GM19239 (cell line): Measurements from ENCODE around the gene BPIFB3.

ENCODE experiments used
- DNase-seq: peaks from one replicate; pipeline ENCODE4 v3.0.0; 2011; ENCODE audit warnings: low spot score; ENCODE audit not compliant: insufficient read length
- FAIRE-seq: peaks from 2 replicates; lab custom pipeline; 2011; peaks lifted over from hg19 to GRCh38; lab: Jason Lieb, UNC

The BPIFB3 gene

DNA sequence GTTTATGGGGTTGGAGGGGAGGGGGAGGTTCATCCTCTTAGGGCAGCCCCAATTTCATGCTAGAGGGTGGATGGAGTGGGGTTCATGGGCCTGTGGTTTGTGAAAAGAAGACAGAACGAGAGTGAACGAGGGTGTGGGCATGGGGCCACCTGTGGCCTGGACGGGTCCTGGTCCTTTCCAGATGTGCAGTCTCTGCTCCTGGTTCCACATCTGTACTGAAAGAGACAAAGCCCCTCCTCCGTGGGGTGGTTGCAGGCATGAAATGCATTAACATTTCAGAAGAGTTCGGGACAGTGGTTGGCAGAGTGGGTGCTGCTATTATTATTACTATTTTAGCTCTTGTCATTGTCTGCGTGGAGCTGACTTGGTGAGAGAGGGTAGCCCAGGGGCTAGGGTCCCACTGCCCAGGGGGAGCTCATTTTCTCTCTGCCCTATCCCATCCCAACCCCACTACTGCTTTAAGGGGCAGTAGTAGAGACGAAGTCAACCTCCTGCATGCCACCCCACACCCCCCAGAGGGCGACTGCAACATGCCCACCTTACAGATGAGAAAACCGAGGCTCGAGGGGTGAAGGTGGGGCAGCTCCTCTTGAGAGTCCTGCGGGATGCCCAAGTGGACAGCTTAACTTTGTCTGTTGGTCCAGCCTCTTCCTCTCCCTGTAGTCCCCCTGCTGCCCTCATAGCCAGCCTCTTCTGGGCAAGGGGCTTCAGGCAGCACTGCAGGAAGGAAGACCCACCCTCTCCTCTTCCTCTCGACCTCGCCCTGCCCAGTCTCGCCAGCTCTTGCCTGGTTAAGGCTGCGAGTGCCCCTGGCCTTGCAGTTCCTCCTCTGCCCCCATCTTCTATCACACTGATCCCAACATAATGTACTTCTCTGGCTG lies 37.8 kb upstream of the BPIFB3 start:
- FAIRE-seq (no peak), DNase-seq (no peak)

DNA sequence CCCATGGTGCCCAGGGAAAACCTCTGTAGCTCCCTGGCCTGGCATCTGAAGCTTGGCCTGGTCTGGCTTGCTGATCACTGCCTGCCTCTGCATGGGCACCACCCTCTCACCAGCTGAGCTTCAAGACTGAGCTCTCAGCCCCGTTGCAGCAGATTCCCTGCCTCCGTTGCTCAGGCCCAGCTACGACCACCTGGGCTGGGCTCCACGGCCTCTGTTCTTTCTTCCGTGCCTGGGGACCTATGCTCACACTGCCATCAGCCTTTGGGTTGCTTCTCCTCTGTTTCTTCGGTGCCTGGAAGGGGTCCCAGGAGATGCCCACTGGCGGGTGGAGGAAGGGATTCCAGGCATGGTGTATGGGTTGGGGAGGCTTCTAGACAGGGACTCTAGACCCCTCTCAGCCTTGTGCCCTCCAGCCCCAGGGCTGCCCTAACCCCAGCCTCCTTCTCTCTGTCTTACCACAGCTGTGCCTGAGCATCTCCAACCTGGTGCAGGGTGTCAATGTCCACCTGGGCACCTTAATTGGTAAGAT lies 37.1 kb upstream of the BPIFB3 start:
- DNase-seq (no peak), FAIRE-seq (no peak)

DNA sequence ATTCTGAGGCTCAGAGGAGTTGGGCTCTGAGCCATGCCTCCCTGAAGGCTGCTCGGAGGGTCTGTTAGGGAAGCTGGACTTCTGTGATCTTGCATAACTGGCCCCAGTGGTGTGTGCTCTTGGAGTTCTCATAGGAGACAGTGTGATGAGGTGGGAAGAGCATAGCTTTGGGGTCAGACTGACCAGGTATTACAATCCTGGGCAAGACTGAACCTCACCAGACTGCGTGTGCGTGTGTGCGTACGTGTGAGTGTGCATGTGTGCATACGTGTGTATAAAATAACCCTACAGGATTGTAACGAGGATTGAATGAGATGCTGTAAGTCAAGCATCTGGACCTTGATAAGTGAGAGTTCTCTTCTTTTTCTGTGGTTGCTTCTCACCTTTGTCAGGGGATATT lies 36.2 kb upstream of the BPIFB3 start:
- no peak for FAIRE-seq
- no peak for DNase-seq

DNA sequence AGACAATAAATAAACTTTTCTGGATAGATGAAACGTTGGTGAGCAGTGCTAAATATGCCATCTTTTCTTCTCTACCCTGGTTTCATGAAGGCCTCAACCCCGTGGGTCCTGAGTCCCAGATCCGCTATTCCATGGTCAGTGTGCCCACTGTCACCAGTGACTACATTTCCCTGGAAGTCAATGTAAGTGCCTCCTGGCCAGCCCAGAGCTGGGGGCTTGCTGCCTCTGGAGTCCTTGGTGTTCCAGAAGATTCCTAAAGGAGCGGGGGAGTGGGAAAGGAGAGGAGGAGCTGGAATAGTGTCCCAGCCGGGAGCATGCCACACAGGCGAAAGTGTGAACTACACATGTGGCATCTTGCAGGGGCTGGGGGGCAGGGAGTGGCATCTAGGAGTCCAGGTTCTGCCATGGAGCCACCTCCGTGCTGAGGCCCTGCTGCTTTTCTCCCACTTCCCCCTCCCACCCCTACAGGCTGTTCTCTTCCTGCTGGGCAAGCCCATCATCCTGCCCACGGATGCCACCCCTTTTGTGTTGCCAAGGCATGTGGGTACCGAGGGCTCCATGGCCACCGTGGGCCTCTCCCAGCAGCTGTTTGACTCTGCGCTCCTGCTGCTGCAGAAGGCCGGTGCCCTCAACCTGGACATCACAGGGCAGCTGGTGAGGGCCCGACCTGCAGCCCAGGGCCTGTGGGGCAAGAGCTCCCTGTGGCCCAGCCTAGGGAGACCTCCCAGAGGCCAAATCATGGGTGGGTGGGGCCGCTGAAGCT lies 35.4 kb upstream of the BPIFB3 start:
- DNase-seq: no peak
- FAIRE-seq: no peak

DNA sequence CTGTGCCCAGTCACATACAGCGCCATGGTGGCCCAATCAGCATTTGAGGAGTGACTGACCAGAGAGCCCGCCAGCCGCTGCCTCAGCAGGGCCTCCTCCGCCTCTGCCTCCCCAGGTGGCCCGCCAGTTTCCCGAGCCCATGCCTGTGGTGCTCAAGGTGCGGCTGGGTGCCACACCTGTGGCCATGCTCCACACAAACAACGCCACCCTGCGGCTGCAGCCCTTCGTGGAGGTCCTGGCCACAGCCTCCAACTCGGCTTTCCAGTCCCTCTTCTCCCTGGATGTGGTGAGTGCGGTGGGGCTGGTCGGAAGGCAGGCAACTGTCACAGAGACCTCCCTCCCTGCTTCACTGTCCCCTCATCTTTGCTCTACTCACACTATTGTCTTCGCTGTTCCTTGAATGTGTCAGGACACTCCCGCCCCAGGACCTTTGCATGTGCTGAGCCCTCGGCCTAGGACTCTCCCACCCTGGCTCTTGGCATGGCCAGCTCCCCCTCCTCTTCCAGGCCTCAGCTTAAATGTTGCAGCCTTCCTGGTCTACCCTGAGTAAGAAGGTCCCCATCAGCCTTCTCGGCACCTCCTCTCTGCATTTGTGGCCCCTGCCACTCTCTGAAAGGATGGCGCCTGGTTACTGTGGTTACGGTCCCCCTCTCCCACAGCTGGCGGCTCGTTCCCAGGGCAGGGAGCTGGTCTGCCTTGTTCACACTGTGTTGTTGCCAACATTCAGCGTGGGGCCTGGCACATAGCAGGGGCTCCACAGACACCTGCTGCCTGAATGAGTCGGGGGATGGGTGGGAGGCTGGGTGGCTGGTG lies 34.0 kb upstream of the BPIFB3 start:
- DNase-seq (no peak), FAIRE-seq (no peak)

DNA sequence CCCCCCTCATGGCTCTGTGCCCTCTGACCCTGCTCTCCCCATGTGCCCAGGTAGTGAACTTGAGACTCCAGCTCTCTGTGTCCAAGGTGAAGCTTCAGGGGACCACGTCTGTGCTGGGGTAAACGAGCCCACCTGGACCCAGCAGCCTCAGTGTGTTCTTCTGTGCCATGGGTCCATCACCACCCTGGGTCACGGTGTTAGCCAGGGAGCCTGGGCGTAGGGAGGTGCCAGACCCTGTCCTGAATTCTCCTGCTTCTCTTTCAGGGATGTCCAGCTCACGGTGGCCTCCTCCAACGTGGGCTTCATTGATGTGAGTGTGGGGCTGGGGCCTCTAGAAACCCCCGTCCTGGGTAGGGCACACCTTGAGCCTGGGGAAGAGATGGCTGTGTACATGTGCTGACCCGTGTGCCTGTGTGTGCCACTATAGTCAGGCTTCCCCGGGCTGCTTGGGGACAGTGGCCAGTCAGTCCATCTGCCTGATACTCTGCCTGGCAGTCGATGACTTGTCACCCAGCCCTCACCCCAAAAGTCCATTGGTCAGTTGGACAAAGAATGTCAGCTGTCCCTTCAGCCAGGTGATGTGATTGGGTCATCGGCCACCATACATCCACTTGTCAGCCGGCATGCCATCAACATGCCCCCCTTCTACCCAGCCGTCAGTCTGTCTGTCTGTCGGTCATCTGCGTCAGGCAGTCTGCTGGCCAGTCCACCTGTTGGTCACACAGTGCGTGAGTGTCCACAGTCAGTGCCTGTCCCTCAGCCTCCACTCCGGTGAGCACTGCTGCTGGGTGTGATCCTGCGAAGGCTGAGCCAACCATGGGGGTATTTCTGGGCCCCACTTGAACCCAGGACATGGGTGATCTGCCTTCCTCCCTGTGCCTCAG lies 33.2 kb upstream of the BPIFB3 start:
- FAIRE-seq: no peak

DNA sequence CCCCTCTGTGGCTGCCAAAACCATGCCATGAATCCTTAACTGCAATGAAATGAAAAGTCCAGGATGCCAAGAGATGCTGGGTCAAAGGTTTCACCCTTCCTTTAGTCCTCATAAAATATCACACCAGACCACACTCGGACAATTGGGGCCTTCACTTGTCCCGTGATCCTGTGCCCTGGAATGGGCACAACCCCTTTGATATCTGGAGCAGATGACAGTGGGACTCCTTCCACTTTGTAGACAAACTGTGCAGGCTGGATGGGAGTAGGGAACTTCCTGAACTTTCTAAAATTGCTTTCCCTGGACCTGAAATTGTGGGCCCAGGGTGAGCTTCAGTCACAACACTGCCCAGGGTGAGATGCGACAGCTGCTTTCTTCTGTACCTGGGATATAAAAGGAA lies 31.8 kb upstream of the BPIFB3 start:
- no peak for DNase-seq
- FAIRE-seq: no peak

More for the DNA sequence above, 33.2 kb upstream of the BPIFB3 start:
- DNase-seq: no peak

DNA sequence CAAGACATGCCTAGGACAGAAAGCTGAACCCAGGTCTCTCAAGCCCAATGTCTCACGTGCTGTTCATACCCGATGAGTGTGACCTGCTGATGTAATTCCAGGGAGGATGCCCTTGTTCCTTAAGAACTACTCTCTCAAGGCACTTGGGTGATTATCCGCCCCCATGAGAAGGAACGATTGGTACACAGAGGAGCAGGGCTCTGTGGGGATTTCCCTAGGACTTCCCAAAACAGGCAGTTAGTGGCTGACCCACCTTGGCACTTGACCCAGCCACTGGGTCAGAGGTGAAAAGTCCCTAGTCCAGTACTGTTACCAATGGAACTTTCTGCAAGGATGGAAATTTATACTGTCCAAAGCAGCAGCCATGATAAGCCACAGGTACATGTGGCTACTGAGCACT lies 31.4 kb upstream of the BPIFB3 start:
- DNase-seq: no peak
- FAIRE-seq: no peak

DNA sequence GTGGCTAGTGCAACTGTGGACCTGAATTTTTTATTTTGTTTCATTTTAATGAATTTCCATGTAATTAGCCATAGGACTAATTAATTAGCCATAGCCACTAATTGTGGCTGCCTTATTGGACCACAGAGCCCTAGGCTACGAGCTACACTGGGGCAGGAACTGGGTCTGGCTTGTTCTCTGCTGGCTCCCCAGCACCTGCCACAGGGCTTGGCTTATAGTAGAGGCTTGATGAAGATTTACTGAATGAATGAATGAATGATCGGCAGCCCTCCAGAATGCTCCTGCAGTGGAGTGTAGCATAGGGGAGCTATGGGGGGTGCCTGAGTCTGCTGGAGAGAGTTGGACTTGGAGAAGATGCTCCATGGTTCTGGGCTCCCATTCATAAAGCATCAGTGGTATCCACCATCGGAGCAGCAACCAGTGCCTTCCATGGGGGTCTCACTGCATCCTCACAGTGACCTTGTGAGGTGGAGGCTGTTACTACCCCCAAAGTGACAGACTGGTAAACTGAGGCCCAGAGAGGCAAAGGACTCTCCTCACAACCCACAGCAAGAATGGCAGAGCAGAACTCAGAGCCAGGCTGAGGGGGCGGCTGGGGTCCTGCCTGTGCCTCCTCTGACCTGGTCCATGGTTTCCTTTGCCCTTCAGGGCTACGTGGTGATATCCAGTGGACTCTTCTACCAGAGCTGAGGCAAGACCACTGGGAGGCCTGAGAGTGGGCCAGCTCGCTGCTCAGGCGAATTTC lies 30.8 kb upstream of the BPIFB3 start:
- no peak for FAIRE-seq
- no peak for DNase-seq

DNA sequence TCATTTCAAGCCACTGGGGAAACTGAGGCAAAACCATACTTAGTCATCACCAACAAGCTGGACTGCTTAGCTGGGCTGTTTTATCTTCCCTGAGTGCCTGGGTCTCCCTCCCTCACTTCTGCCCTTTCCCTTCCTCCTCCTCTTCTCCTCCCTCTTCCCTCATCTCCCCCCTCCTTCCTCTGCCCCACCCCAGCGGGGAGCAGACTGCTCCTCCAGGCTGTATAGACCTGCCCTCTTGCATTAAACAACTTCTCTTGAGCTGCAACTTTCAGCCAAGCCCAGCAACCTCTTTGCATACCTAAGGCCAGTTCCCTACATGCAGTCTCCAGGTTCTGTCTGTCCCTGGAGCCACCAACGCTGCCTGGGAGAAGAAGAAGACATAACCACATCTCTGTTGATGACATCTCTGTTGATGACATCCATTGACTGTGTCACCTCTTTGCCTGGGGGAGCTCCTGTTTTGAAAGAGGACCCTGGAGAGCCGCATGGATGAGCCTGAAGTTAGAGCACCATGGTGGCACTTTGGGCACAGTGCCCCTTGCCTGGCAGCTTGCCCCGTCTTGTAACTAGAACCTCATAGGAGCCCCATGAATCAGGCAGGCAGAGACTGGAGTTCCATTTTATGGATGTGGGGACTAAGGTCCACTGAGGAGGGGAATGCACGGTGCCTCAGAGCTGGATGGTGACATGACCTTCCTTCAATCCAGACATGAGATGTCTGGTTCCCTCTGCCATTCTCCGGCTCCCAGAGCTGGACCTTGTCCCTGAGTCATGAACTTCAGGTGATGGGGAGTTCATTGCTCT lies 30.1 kb upstream of the BPIFB3 start:
- FAIRE-seq (no peak), DNase-seq (no peak)

DNA sequence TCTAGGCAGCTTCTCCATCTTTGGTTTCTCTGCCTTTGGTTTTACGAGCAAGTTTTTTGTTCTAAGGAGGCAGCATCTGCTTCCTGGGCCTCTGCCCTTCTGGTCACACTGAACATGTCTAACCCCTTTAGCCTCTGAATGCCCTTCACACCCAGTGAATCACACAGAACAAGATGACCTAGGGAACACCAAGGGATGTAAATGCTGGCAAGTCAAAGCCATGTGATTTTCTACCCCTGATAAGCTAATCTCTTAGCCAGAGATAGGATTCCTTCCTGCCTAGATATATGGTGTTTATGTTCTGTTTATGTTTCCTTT lies 29.5 kb upstream of the BPIFB3 start:
- FAIRE-seq (no peak), DNase-seq (no peak)

DNA sequence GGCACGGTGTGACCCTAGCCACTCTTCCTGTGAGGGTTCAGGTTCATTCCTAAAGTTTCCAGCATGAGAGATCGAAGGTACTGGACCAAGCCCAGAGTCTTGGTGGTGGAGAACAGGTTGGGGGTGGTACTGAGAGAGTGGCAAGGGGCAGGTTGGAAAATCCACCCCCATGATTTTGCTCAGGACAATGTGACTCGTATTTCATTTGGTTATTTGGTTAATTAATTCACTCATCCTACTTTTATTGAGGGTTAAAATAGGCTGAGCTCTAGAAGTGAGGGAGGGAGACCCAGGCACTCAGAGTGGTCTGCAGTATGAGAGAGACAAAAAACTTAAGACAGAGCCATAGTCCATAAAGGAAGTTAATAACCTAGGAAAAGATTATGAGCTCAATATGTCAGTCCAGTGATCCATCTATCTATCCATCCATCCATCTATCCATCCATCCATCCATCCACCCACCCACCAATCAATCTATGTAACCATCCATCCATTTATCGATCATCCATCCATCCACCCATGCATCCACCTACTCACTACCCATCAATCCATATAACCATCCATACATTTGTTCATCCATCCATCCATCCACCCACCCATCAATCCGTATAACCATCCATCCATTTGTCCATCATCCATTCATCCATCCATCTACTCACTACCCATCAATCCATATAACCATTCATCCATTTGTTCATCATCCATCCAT lies 28.9 kb upstream of the BPIFB3 start:
- no peak for FAIRE-seq
- DNase-seq: no peak

DNA sequence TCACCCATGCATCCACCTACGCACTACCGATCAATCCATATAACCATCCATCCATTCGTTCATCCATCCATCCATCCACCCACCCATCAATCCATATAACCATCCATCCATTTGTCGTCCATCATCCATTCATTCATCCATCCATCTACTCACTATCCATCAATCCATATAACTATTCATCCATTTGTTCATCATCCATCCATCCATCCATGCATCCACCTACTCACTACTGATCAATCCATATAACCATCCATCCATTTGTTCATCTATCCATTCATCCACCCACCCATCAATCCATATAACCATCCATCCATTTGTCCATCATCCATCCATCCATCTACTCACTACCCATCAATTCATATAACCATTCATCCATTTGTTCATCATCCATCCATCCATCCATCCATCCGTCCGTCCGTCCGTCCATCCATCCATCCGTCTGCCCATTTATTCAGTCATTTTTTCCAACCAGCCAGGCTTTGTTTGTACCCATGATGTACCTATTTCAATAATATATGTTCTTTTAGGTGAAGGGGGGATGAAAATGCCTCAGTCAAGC lies 28.3 kb upstream of the BPIFB3 start:
- DNase-seq (no peak), FAIRE-seq (no peak)

DNA sequence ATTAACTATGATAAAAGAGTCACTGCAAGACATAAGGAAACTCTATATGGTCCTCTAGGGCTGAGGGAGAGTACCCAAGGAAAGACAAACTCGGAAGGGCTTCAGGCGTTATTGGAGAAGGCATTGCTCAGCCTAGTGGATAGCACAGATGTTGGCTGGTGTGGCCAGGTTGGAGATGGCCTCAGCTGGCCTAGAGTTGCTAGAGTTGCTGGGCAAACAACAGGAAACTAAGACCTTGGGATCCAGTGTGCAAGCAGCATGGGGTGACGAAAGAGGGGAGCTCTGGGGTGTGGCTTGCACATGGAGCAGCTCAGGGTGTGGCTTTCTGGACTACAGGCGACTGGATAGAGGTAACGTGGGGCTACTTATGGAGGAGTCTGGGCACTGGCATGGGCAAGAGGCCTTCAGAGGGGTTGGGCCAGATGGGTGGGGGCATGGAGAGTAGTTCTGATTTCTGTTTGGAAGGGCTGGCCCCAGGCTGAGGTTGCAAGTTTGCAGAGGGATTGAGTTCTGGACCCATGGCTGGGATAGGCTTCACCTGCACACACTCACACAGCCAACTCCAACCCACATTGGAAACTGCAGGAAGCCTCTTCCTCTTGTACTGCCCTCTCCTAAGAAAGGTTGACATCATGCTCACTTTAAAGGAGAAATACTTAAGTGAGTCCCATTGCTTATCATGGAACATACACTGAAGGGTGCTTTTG lies 27.5 kb upstream of the BPIFB3 start:
- DNase-seq: no peak
- no peak for FAIRE-seq

DNA sequence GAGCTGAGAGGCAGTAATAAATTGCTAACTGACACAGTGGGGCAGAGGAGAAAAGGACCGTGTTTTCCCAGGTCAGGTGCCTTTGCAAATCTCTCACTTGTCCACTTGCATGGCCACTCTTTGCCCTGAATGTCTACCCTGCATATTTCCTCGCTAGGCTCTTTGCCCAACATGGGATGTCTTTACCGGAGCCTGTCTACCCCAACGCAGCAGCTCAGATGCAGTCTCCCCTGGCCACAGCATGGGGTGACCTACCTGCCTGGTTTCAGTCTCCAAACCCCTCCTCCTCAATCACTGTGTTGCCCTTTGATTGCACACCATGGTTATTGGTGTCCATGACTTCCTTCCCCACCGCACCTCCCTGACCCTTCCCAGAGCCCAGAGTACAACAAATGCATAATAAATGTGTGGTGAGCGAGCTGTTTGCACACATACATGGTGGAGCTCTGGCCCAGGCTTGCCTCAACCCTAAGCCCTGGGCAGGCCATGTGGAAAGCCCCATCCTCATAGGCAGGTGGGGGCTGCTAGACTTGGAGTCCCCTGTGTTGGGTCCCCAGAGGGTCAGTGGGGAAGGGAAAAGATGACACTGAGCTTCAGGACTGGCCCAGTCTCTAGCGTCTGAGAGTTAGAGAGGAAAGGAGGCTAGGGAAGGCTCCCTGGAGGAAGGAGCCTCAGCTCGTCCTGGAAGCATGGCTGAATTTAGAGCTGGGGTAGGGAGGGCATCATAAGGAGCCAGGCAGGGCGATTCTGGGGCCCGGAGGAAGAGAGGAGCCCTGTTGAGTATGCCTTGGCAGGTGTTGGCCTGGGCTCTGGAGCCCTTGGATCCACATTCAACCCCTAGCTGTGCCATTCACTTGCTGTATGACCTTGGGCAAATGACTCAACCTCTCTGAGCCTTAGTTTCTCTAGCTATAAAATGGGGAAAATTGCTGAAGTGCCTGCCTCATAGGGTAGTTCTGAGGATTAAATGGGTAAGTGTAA lies 26.6 kb upstream of the BPIFB3 start:
- no peak for DNase-seq
- FAIRE-seq: no peak
